HEK293 (cell line): ENCODE measurements around the gene SYT10.

Experiments
- CTCF ChIA-PET: fragments of 350-600 bp; formaldehyde crosslinking; extraction: SDS; loops from one replicate; lab custom pipeline; 2021; ENCODE audit warnings: antibody characterized with exemption; lab: Yijun Ruan, JAX
- POLR2A ChIA-PET: fragments of 300-600 bp; formaldehyde crosslinking; extraction: SDS; loops from one replicate; lab custom pipeline; 2020; ENCODE audit warnings: antibody characterized with exemption, inconsistent platforms; lab: Yijun Ruan, JAX
- H3K27ac ChIP-seq: fragments of 200-500 bp; sonication (Bioruptor generic); 2 replicates; pipeline ENCODE4 v1.5.1; 2014; ENCODE audit warnings: low read depth, low read length, control low read depth, inconsistent platforms; ENCODE audit errors: extremely low read depth
- H3K36me3 ChIP-seq, 2 experiments: fragments of 200-500 bp in 1 of 2; sonication (Bioruptor generic) in 1 of 2; 1 replicate in 1 of 2; 2 replicates in 1 of 2; pipeline ENCODE4 v1.5.1; 2014 to 2017; ENCODE audit warnings: inconsistent platforms in 2 of 2, low read length in 2 of 2; ENCODE audit not compliant: control insufficient read depth in 2 of 2, insufficient read depth in 1 of 2
- H3K4me1 ChIP-seq: fragments of 200-500 bp; sonication (Bioruptor generic); 2 replicates; pipeline ENCODE4 v1.5.1; 2014; ENCODE audit warnings: mild to moderate bottlenecking, low read length, inconsistent platforms; ENCODE audit not compliant: control insufficient read depth, insufficient read depth
- H3K4me3 ChIP-seq: 2 replicates; pipeline ENCODE4 v1.5.1; 2011; ENCODE audit warnings: low read depth, mild to moderate bottlenecking, control low read depth, low read length, moderate library complexity
- H3K9me3 ChIP-seq: fragments of 200-500 bp; sonication (Bioruptor generic); 2 replicates; pipeline ENCODE4 v1.5.1; 2014; ENCODE audit warnings: low read depth, low read length, inconsistent platforms; ENCODE audit not compliant: control insufficient read depth, insufficient read depth
- BCL11B ChIP-seq: fragments of 450-650 bp; formaldehyde crosslinking; IDR thresholded peaks from 2 replicates; pipeline ENCODE4 v1.5.1; 2016; ENCODE audit warnings: low read depth, missing biosample characterization, missing genetic modification characterization
- KLF1 ChIP-seq: fragments of 450-650 bp; formaldehyde crosslinking; IDR thresholded peaks from 2 replicates; pipeline ENCODE4 v1.5.1; 2016; ENCODE audit warnings: missing biosample characterization, missing genetic modification characterization
- KLF17 ChIP-seq: fragments of 450-650 bp; formaldehyde crosslinking; IDR thresholded peaks from 2 replicates; pipeline ENCODE4 v1.5.1; 2016; ENCODE audit warnings: missing biosample characterization, missing genetic modification characterization
- KLF9 ChIP-seq: fragments of 450-650 bp; formaldehyde crosslinking; IDR thresholded peaks from 2 replicates; pipeline ENCODE4 v1.5.1; 2016; ENCODE audit warnings: missing biosample characterization, missing genetic modification characterization, low read depth
- OVOL3 ChIP-seq: fragments of 450-650 bp; formaldehyde crosslinking; IDR thresholded peaks from 2 replicates; pipeline ENCODE4 v1.5.1; 2016; ENCODE audit warnings: missing biosample characterization, missing genetic modification characterization
- SCRT2 ChIP-seq: fragments of 450-650 bp; formaldehyde crosslinking; IDR thresholded peaks from 2 replicates; pipeline ENCODE4 v1.5.1; 2016; ENCODE audit warnings: missing biosample characterization, missing genetic modification characterization
- ZFP37 ChIP-seq: fragments of 450-650 bp; formaldehyde crosslinking; IDR thresholded peaks from 2 replicates; pipeline ENCODE4 v1.5.1; 2016; ENCODE audit warnings: missing biosample characterization, missing genetic modification characterization
- ZIC2 ChIP-seq: fragments of 450-650 bp; formaldehyde crosslinking; IDR thresholded peaks from 2 replicates; pipeline ENCODE4 v1.5.1; 2016; ENCODE audit warnings: missing biosample characterization, missing genetic modification characterization
- ZNF10 ChIP-seq: fragments of 450-650 bp; formaldehyde crosslinking; IDR thresholded peaks from 2 replicates; pipeline ENCODE4 v1.5.1; 2017; ENCODE audit warnings: missing biosample characterization, missing genetic modification characterization
- ZNF121 ChIP-seq: fragments of 450-650 bp; formaldehyde crosslinking; IDR thresholded peaks from 2 replicates; pipeline ENCODE4 v1.5.1; 2016; ENCODE audit warnings: missing biosample characterization, missing genetic modification characterization
- ZNF155 ChIP-seq: fragments of 450-650 bp; formaldehyde crosslinking; IDR thresholded peaks from 2 replicates; pipeline ENCODE4 v1.5.1; 2016; ENCODE audit warnings: missing biosample characterization, missing genetic modification characterization
- ZNF239 ChIP-seq: fragments of 450-650 bp; formaldehyde crosslinking; IDR thresholded peaks from 2 replicates; pipeline ENCODE4 v1.5.1; 2016; ENCODE audit warnings: missing biosample characterization, missing genetic modification characterization
- ZNF24 ChIP-seq: fragments of 450-650 bp; formaldehyde crosslinking; IDR thresholded peaks from 2 replicates; pipeline ENCODE4 v1.5.1; 2016; ENCODE audit warnings: missing biosample characterization, missing genetic modification characterization
- ZNF530 ChIP-seq: fragments of 450-650 bp; formaldehyde crosslinking; IDR thresholded peaks from 2 replicates; pipeline ENCODE4 v1.5.1; 2016; ENCODE audit warnings: low read depth, missing biosample characterization, missing genetic modification characterization
- ZNF548 ChIP-seq: fragments of 450-650 bp; formaldehyde crosslinking; IDR thresholded peaks from 2 replicates; pipeline ENCODE4 v1.5.1; 2016; ENCODE audit warnings: missing biosample characterization, missing genetic modification characterization
- ZNF560 ChIP-seq: fragments of 450-650 bp; formaldehyde crosslinking; IDR thresholded peaks from 2 replicates; pipeline ENCODE4 v1.5.1; 2017; ENCODE audit warnings: missing biosample characterization, missing genetic modification characterization, borderline replicate concordance
- ZNF600 ChIP-seq: fragments of 450-650 bp; formaldehyde crosslinking; IDR thresholded peaks from 2 replicates; pipeline ENCODE4 v1.5.1; 2016; ENCODE audit warnings: missing biosample characterization, missing genetic modification characterization
- ZNF610 ChIP-seq: fragments of 450-650 bp; formaldehyde crosslinking; IDR thresholded peaks from 2 replicates; pipeline ENCODE4 v1.5.1; 2016; ENCODE audit warnings: missing biosample characterization, missing genetic modification characterization, borderline replicate concordance
- ZNF791 ChIP-seq: fragments of 450-650 bp; formaldehyde crosslinking; IDR thresholded peaks from 2 replicates; pipeline ENCODE4 v1.5.1; 2016; ENCODE audit warnings: missing biosample characterization, missing genetic modification characterization
- ZNF843 ChIP-seq: fragments of 450-650 bp; formaldehyde crosslinking; IDR thresholded peaks from 2 replicates; pipeline ENCODE4 v1.5.1; 2016; ENCODE audit warnings: missing biosample characterization, missing genetic modification characterization
- ZXDB ChIP-seq: fragments of 450-650 bp; formaldehyde crosslinking; IDR thresholded peaks from 2 replicates; pipeline ENCODE4 v1.5.1; 2016; ENCODE audit warnings: missing biosample characterization, missing genetic modification characterization
- TF ChIP-seq, protein P1 (sequence below): fragments of 450-650 bp; formaldehyde crosslinking; IDR thresholded peaks from 2 replicates; pipeline ENCODE4 v1.5.1; 2017; ENCODE audit warnings: missing biosample characterization, missing genetic modification characterization
- TF ChIP-seq, protein P2 (sequence below): fragments of 450-650 bp; formaldehyde crosslinking; IDR thresholded peaks from 2 replicates; pipeline ENCODE4 v1.5.1; 2016; ENCODE audit warnings: missing biosample characterization, missing genetic modification characterization
- TF ChIP-seq, protein P3 (sequence below): fragments of 450-650 bp; formaldehyde crosslinking; IDR thresholded peaks from 2 replicates; pipeline ENCODE4 v1.5.1; 2016; ENCODE audit warnings: missing biosample characterization, missing genetic modification characterization, low read depth
- TF ChIP-seq, protein P4 (sequence below): fragments of 450-650 bp; formaldehyde crosslinking; IDR thresholded peaks from 2 replicates; pipeline ENCODE4 v1.5.1; 2016; ENCODE audit warnings: missing biosample characterization, missing genetic modification characterization

SYT10 gene

DNA sequence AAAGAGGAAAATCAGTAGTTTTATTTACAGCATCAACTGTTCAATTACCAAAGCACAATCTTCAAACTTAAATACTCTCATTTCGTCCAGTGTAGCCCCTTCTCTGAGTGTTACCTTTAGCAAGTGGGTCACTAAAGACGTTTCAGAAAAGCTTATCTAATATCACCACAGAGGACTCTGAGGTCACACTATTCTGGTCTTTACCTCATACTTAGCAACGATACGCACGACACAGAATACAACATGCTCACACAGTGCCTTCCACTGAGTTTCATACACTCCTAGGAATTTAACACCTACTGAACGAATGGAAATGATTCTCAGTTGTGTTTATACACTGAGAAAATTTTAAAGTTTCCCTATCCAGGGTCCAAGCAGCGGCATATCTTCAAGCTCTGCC, 2.0 kb downstream of the SYT10 start:
- 0 out of 2 replicates have a peak, but pooled peaks cover 3% of the 10 kb centered on the region for H3K4me1 ChIP-seq
- H3K4me3 ChIP-seq, result no peak overlapping the region
- TF ChIP-seq ZNF560 (tag by site-specific recombination) (no peak), ZNF843 (tag by site-specific recombination) (no peak), OVOL3 (tag by site-specific recombination) (no peak), ZNF600 (no peak), ZNF548 (tag by site-specific recombination) (no peak), ZXDB (tag by site-specific recombination) (no peak), BCL11B (tag by site-specific recombination) (no peak), KLF9 (tag by site-specific recombination) (no peak), ZNF121 (tag by site-specific recombination) (no peak), ZNF10 (tag by site-specific recombination) (no peak), SCRT2 (tag by site-specific recombination) (no peak), ZNF24 (tag by site-specific recombination) (no peak), ZNF239 (no peak), ZFP37 (tag by site-specific recombination) (no peak), ZNF530 (tag by site-specific recombination) (no peak), KLF1 (tag by site-specific recombination) (no peak), ZNF791 (tag by site-specific recombination) (no peak)
- TF ChIP-seq, protein P1, sequence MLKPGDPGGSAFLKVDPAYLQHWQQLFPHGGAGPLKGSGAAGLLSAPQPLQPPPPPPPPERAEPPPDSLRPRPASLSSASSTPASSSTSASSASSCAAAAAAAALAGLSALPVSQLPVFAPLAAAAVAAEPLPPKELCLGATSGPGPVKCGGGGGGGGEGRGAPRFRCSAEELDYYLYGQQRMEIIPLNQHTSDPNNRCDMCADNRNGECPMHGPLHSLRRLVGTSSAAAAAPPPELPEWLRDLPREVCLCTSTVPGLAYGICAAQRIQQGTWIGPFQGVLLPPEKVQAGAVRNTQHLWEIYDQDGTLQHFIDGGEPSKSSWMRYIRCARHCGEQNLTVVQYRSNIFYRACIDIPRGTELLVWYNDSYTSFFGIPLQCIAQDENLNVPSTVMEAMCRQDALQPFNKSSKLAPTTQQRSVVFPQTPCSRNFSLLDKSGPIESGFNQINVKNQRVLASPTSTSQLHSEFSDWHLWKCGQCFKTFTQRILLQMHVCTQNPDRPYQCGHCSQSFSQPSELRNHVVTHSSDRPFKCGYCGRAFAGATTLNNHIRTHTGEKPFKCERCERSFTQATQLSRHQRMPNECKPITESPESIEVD, result no peak
- TF ChIP-seq, protein P2, sequence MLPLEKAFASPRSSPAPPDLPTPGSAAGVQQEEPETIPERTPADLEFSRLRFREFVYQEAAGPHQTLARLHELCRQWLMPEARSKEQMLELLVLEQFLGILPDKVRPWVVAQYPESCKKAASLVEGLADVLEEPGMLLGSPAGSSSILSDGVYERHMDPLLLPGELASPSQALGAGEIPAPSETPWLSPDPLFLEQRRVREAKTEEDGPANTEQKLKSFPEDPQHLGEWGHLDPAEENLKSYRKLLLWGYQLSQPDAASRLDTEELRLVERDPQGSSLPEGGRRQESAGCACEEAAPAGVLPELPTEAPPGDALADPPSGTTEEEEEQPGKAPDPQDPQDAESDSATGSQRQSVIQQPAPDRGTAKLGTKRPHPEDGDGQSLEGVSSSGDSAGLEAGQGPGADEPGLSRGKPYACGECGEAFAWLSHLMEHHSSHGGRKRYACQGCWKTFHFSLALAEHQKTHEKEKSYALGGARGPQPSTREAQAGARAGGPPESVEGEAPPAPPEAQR, result no peak
- H3K27ac ChIP-seq, result no peak overlapping the region
- ChIA-PET POLR2A (no interaction called here), CTCF (no interaction called here)
- no peaks in the 10 kb centered on the region for H3K9me3 ChIP-seq
- no peaks in the 10 kb centered on the region for H3K36me3 ChIP-seq

GRCh38 chr12:33432992-33433391, 6.6 kb downstream of the SYT10 start:
- POLR2A ChIA-PET, result no interaction called here
- TF ChIP-seq ZNF155 (tag by site-specific recombination) (no peak), ZNF610 (tag by site-specific recombination) (no peak), KLF17 (tag by site-specific recombination) (no peak), ZIC2 (tag by site-specific recombination) (no peak)
- TF ChIP-seq, protein P3, sequence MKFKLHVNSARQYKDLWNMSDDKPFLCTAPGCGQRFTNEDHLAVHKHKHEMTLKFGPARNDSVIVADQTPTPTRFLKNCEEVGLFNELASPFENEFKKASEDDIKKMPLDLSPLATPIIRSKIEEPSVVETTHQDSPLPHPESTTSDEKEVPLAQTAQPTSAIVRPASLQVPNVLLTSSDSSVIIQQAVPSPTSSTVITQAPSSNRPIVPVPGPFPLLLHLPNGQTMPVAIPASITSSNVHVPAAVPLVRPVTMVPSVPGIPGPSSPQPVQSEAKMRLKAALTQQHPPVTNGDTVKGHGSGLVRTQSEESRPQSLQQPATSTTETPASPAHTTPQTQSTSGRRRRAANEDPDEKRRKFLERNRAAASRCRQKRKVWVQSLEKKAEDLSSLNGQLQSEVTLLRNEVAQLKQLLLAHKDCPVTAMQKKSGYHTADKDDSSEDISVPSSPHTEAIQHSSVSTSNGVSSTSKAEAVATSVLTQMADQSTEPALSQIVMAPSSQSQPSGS, result no peak
- TF ChIP-seq, protein P4, sequence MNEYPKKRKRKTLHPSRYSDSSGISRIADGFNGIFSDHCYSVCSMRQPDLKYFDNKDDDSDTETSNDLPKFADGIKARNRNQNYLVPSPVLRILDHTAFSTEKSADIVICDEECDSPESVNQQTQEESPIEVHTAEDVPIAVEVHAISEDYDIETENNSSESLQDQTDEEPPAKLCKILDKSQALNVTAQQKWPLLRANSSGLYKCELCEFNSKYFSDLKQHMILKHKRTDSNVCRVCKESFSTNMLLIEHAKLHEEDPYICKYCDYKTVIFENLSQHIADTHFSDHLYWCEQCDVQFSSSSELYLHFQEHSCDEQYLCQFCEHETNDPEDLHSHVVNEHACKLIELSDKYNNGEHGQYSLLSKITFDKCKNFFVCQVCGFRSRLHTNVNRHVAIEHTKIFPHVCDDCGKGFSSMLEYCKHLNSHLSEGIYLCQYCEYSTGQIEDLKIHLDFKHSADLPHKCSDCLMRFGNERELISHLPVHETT, result no peak
- TF ChIP-seq, protein P2, result no peak
- TF ChIP-seq, all 188 proteins: peak for 0
- Histone ChIP-seq H3K27ac (no peak overlapping the region), H3K9me3 (no peaks in the 10 kb centered on the region), H3K36me3 (no peaks in the 10 kb centered on the region), H3K4me3 (no peak overlapping the region), H3K4me1 (no peaks in the 10 kb centered on the region)
- CTCF ChIA-PET, result no interaction called here
